HG03196 (cell line): ENCODE measurements around the gene RASGRP4.
"Not testable (repeated sequence)": the region's sequence is repeated elsewhere in the genome, so short reads cannot be mapped to it uniquely, and the experiment has no call there.

Source experiments
- ATAC-seq: cut with Tn5 transposase; IDR thresholded peaks from one replicate; pipeline ENCODE4 v1.9.1; 2021; ENCODE audit not compliant: unreplicated experiment

Gene RASGRP4

DNA sequence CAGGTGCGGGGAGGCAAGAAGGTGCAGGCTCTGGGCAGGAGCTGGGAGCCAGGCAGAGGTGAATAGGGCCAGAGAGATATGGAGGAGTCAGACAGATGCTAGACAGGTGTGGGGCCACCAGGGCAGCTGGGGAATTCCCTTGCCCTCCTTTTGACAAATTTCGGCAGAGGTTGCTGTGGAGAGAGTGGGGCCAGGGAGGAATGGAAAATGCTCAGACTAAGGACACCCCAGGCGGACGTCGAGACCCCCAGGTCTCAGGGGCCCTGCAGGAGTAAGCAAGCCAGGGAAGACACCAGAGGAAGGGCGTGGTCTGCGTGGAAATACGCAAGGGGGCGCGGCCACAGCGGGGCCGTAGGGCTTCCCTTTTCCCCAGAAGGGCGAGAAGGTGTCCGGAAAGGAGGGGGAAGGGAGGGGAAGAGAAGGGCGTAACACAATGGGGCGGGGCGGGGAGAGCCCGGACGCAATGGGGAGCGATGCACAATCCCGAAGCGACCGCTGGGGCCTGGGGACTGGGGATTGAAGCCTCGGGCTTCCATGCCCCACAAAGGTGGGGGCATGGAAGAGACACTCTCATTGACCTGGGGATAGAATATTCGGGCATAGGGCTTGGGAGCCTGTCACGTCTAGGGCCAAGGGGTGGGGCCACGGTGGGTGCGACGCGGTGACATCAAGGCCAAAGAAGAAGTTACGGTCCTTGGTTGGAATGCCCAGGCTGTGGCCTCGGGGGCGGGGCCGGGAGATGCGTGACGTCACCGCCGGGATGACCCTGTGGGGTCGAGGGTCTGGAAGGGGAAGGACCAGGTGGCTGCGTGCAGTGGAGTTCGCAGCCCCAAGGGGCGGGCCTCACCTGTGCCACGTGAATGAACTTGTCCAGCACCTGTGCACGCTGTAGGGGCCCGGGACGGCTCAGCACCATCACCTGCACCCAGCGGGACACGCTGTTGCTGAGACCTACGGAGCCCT is 8.2 kb downstream of the RASGRP4 start:
- ATAC-seq, result no peak

DNA sequence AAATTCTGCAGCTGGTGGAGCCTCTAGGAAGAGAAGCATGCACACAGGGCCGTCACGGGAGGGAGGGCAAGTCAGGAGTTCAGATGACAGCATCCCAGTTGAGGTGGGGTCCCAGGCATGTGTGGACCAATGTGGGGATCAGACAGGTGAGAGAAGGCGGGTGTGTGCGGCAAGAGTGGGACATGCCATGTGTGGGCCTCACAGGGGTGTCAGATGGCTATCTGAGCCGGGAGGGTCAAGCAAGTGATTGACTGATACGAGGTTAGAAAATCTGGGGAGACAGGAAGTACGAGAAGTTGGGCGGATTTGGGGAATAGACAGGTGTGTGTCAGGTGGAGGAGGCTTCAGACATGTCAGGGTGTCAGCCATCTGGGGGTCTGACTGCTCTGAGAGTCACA is 8.9 kb downstream of the RASGRP4 start:
- no peak for ATAC-seq

DNA sequence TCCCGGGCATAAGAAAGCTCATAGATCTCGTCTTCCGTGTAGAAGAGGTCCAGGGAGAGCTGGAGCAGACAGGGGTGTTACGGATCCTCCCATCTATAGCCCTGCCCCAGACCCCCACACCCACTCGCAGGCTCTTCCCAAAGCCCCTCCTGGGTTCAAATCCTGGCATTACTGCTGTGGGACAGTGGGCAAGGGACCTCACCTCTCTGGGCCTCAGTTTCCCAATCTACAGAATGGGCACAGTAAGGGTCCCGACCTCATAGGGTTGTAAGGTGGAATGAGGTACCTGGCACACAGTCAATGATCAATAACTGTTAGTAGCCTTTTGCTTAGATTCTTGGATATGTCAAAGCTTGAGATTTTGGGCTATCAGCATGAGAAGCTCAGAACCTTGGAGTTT is 12.6 kb downstream of the RASGRP4 start:
- ATAC-seq, result no peak

DNA sequence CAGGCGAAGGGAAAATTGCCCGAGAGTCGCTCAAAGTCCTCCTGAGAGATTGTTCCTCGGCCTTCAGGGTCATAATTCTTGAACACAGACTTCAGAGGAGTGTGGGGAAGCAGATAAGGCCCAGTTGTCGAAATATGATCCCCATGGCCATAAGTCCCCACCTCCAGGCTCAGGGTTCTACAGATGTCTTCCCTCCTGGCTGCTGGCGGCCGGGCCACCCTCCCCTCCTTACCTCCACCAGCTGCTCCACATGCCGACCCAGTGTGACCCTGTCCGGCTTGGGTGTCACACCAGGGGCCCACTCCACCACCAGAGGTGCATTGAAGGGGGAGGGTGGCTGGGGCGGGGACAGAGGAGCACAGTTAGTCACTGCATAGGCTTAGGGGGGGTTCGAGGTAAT is 13.1 kb downstream of the RASGRP4 start:
- ATAC-seq, result no peak

DNA sequence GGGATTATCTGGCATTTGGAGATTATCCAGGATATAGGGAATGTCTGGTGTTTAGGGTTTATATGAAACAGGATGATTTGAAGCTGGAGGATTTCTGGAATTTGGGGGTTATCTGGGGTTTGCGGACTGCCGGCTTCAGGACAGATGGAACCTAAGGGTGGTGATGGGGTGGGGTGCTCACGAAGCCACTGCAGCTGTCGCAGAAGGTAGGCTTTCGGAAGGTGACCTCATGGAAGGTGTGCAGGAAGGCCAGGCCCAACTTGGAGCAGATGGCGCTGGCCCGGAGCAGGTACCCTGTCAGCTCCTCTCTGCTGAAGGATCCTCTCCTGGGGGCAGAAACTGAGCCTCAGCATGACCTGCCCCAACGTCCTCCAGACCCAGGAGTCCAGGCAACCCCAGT is 13.5 kb downstream of the RASGRP4 start:
- ATAC-seq, result no peak

DNA sequence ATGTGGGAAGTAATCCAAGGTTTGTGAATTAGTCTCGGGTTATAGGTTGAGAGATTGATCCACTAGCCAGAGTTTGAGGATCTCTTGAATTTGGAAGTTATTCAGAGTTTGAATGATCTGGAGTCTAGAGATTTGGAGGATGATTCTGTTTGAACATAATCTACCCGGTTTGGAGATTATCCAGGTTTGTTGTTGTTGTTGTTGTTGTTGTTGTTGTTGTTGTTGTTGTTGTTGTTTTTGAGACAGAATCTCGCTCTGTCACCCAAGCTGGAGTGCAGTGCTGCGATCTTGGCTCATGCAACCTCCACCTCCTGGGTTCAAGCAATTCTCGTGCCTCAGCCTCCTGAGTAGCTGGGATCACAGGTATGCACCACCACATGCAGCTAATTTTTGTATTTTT is 14.1 kb downstream of the RASGRP4 start:
- not testable (repeated sequence) for ATAC-seq

DNA sequence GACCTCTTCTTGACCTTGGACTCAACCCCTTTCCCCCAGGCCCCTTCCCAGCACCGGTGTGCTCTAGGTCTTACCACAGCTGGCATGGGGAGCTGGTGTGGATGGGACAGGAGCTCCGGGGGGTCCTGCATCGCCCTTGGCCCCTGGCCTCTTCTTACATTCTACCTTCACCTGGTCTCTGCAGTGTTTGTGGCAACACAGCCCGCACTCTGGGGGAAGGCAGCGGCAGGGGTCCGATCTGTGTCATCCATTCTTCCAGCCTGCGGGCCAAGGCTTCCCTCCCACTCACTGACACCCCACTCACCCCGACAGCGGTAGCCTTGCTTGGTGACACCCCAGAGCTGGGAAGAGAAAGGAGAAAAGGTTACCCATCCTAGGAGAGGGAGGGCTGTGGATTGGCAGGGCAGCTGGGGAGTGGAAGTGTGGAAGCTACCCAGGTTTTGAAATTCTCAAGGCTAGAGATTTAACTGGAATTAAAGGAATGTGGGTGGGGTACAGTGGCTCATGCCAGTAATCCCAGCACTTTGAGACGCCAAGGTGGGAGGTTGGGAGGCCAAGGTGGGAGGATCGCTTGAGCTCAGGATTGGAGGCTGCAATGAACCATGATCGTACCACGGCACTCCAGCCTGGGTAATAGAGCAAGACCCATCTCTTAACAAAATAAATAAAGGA is 14.8 kb downstream of the RASGRP4 start:
- ATAC-seq, result no peak

DNA sequence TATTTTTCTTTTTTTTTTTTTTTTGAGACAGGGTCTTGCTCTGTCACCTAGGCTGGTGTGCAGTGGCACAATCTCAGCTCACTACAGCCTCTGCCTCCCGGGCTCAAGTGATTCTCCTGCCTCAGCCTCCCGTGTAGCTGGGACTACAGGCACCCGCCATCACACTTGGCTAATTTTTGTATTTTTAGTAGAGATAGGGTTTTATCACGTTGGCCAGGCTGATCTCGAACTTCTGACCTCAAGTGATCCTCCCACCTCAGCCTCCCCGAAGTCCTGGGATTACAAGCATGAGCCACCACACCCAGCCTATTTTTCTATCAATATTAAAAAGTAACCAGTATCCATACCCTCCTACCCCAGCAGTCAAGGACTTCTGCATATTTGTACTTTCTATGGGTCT is 15.6 kb downstream of the RASGRP4 start:
- not testable (repeated sequence) for ATAC-seq

DNA sequence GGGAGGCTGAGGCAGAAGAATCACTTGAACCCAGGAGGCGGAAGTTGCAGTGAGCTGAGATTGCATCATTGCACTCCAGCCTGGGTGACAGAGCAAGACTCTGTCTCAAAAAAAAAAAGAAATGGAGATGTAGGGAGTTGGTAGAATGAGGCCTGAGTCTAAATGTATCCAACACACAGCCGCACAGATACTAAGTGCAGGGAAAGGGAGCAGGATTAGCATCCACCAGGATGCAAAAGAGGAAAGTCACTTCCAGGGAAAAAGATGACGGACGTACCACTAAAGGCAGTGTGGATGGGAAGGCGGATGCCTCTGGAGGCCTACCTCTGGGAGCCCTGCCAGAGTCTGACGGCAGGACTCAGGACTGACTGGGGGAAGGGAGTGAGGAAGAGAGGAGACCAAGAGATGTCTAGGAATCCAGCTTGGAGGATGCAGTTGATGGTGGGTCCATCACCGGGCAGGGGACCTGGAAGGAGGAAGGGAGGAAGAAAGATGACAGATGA is 16.3 kb downstream of the RASGRP4 start:
- ATAC-seq, result no peak

DNA sequence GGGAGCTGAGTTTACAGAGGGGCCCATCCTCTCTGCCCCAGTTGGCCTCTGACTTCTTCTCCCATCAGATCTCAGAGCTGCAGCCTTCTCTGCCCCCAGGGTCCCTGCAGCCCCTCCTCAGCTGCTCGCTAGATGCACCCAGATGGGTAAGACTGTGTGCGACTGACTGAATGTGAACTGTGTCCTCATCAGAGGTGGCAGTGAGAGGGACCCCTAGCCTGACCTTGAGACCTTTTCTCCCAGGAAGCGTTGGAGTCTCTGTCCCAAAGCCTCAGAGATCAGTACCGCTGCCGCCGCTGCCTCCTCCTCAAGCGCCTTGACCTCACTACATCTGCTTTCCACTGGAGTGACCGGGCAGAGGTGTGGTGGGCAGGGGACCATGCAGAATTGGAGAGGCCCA is 20.7 kb downstream of the RASGRP4 start:
- no peak for ATAC-seq

DNA sequence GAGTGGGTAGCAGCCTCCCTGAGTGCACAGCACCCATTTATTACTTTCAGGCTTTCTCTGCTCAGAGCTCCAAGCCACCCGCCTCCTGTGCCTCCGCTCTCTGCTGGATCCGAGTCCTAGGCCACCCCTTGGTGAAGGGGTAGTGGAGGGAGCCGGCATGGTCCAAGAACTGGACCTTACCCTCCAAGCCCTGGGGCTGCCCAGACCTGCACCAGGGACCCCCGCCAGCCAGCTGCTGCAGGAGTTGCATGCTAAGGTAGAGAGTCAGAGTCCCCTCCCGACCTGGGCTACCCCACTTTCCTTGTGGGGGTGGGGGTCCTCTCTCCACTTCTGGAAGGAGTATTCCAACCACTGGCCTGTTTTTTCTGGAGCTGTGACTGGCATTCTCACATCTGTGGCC is 21.2 kb downstream of the RASGRP4 start:
- ATAC-seq, result no peak

DNA sequence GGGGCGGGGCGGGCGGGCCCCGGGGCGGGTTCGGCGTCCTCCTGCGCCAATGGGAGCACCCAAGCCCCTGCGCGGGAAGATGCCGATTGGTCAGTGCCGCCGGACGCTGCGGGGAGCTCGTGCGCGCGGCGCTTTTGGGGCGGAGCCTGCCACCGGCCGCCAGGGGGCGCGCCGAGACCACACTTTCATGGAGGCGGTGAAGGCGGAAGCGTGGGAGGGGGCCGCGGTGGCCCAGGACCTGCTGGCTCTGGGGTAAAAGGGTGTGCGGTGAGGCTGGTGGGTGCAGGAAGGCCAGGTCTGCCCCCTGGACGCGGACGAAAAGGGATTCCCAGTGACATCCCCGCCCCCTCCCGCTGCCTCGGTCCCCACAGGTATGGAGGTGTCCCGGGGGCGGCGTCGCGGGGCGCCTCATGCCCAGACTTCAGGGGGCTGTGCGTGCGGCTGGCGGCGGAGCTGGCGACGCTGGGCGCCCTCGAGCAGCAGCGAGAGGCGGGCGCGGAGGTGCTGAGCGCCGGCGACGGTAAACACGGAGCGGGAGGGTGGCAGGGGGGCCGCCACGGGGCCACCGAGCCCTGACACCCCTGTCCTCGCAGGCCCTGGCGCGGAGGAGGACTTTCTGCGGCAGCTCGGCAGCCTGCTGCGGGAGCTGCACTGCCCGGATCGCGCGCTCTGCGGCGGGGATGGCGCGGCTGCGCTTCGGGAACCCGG is 22.9 kb downstream of the RASGRP4 start, which contains the start of gene FAM98C:
Gene FAM98C, plus strand, starts transcription at position 127 of the 708 bp plus-strand sequence. Its CDS starts 61 bp downstream, at position 188.
- peak; percentile 87 for ATAC-seq

DNA sequence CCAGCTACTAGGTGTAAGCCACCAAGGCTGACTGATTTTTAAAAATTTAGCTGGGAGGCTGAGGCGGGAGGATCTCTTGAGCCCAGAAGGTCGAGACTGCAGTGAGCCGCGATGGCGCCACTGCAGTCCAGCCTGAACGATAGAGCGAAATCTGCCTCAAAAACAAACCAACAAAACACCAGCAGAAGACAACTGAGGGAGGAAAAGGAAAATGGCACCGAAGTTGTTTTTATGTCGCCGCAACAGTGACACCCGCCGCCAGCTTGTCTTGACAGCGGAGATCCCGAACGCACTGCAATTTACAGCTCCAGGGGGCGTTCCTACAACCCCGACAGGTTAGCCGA is 23.4 kb downstream of the RASGRP4 start:
- no peak for ATAC-seq

DNA sequence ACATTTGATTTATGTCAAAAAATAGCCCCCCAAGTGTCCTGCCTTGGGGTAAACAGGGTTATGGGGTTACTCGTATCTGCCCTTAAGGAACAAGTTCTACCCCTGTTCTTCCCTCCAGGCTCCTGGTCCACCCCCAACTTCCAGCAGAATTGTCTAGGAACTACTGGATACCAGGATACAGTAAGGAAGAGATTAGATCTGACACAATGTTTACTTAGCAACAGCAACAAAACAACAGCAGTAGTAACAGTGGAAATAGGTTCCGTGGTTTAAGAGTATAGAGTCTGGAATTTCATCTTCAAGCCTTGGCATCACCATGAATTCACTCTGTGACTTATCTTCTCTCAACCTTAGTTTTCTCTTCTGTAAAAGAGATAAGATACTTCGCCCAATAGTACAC is 24.9 kb downstream of the RASGRP4 start:
- no peak for ATAC-seq

DNA sequence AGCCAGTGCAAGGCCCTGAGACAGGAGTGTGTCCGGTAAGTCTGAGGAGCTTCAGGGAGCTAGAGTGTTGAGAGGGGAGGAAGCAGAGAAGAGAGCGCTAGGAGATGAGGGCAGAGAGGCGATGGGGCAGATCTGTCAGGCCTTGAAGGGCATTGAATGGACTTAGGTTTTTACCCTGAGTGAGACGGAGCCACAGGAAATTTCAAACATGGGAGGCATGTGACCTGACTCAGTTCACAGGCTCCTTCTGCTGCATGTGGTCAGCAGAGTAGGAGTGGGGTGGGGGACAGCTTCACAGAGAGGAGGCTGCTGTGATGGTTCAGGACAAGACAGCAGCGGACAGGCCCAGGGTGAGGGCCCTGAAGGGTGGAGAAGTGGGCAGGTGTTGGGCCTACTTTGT is 25.7 kb downstream of the RASGRP4 start:
- ATAC-seq, result no peak

DNA sequence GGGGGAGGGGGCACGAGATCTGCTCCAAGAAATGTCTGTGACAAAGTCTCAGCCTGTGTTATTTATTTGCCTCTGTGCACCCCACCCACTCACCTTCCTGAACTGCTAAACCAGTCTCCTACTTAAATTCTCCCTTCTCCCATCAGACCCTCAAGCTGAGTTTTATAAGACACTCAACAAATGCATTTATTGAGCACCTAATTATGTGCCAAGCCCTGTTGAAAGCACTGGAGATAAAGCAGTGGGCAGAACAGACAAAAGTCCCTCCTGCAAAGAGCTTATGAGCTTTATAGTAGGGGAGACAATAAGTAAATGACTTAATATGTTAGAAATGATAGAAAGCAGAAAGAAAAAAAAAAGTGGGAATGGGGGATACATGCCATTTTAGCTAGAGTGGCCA is 26.5 kb downstream of the RASGRP4 start:
- no peak for ATAC-seq

DNA sequence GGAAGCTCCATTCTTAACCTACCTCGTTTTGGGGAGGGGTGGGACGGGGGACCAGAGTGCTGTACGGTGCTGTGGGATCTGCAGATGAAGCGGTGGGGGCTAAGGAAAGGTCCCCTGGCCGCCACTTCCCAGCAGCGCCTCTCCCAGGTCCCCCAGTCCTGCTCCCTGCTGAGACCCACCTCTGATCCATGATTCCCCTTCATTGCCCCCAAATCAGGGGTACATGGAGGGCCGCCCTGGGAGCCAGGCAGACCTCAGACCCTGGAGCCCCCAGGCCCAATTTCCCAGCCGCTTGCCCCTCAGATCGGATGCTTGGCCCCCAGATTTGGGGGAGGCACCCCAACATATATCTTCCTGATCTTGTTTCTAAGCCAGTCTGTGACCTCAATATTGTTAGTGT is 26.9 kb downstream of the RASGRP4 start:
- no peak for ATAC-seq

DNA sequence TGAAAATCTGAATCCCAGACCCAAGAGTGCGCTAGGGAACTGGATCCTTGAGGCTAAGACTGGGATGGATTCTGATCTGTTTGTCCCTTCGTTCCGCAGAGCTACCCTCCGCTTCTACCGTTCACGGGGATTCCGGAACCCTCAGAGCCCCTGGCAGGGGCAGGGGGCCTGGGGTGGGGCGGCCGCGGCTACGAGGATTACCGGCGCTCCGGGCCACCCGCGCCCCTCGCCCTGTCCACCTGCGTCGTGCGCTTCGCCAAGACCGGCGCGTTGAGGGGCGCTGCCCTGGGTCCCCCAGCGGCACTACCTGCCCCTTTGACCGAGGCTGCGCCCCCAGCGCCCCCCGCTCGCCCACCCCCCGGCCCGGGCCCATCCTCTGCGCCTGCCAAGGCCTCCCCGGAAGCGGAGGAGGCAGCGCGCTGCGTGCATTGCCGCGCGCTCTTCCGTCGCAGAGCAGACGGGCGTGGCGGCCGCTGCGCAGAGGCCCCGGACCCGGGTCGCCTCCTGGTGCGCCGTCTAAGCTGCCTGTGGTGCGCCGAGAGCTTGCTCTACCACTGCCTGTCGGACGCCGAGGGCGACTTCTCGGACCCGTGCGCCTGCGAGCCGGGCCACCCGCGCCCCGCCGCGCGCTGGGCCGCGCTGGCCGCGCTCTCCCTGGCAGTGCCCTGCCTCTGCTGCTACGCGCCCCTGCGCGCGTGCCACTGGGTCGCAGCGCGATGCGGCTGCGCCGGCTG is 30.5 kb downstream of the RASGRP4 start:
- no peak for ATAC-seq

DNA sequence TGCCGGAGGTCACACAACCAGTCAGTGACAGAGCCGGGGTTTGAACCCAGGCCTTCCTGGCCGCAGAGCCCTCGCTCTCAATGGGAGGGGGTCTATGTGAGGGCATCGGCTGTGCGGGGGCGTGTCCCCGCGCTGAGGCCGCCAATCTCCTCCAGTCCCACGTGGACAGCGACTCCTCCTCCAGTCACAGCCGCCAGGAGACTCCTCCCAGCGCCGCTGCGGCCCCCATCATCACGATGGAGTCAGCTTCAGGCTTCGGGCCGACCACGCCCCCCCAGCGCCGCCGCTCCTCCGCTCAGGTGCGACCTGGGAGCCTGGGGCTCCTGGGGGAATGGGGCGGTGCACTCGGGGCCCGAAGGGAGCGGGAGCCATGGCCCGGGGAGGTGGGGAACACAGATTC is 31.5 kb downstream of the RASGRP4 start:
- no peak for ATAC-seq

DNA sequence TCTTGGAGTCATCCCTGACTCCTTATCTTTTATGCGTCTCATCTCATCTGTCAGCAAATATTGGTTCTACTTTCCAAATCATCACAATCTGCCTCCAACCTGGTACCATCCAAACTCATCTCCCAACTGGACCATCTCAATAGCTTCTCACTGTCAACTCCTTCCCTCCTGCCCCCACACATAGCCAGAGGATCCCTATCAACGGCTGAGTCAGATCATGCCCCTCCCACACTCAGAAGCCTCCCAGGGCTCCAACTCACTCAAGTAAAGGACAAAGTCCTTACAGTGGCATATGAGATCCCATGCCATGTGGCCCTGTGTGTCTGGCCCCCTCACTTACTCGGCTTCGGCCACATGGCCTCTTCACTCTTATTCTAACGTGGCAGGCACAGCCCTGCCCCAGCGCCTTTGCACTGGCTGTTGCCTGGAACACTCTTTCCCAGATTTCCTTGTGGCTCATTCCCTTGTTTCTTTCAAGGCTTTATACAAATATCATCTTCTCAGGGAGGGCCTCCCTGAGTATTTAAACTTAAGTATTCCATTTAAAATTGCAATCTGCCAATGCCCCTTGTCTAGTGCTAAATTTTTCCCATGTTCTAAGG is 33.2 kb downstream of the RASGRP4 start:
- no peak for ATAC-seq
